GM12878 (cell line): ENCODE measurements around the gene HLA-A. TPM values are rescaled to one million over a fixed set of nuclear protein-coding genes. Genes with fewer than 3 reads are reported as not detected.

Experiments used
- ATAC-seq: fragments of 200-7000 bp; cut with Tn5 transposase; 3 replicates; pipeline ENCODE4 v1.9.1; 2020; ENCODE audit warnings: mild to moderate bottlenecking, moderate library complexity
- BruUV-seq: library from RNA; stranded (reverse); fragments of 400-500 nt; replicated peaks from 2 replicates; lab custom pipeline; 2021; lab: Mats Ljungman, UMichigan
- CTCF ChIA-PET: fragments of 300-600 bp; sonication (Branson Sonifier 250); formaldehyde crosslinking; extraction: SDS; loops from one replicate; lab custom pipeline; 2021; ENCODE audit warnings: inconsistent platforms; lab: Yijun Ruan, JAX
- POLR2A ChIA-PET: fragments of 350-600 bp; formaldehyde crosslinking; extraction: SDS; loops from one replicate; lab custom pipeline; 2021; ENCODE audit warnings: inconsistent platforms; lab: Charles Lee
- RAD21 ChIA-PET: fragments of 300-600 bp; sonication (Branson Sonifier 250); formaldehyde crosslinking; loops from one replicate; lab custom pipeline; 2023; ENCODE audit warnings: antibody characterized with exemption; ENCODE audit not compliant: unreplicated experiment; lab: Charles Lee
- SMC1A ChIA-PET: fragments of 300-600 bp; sonication (Branson Sonifier 250); formaldehyde crosslinking; loops from one replicate; lab custom pipeline; 2023; ENCODE audit not compliant: unreplicated experiment, uncharacterized antibody; lab: Charles Lee
- DNase-seq: peaks from one replicate; pipeline ENCODE4 v3.0.0-alpha.2; 2011; ENCODE audit warnings: low read depth, low spot score
- FAIRE-seq: peaks from 3 replicates; lab custom pipeline; 2011; peaks lifted over from hg19 to GRCh38; lab: Jason Lieb, UNC
- H2AFZ ChIP-seq: 2 replicates; pipeline ENCODE4 v1.6.0; 2011; ENCODE audit warnings: low read depth, low read length, control low read depth; ENCODE audit not compliant: control insufficient read depth
- H3K27ac ChIP-seq: 2 replicates; pipeline ENCODE4 v1.5.1; 2011; ENCODE audit warnings: control low read depth; ENCODE audit not compliant: control insufficient read depth, insufficient read depth
- H3K27me3 ChIP-seq, 2 experiments: replicated peaks in 1 of 2; 2 replicates each; pipeline versions ENCODE4 v1.6.0 to v1.6.1; 2011; ENCODE audit warnings: low read length in 1 of 2; ENCODE audit not compliant: control insufficient read depth in 2 of 2, insufficient read depth in 2 of 2
- H3K36me3 ChIP-seq, 2 experiments: 2 replicates each; pipeline ENCODE4 v1.5.1; 2011; ENCODE audit warnings: low read length in 1 of 2; ENCODE audit not compliant: control insufficient read depth in 2 of 2, insufficient read depth in 2 of 2
- H3K4me1 ChIP-seq: 2 replicates; pipeline ENCODE4 v1.6.1; 2011; ENCODE audit warnings: mild to moderate bottlenecking, low read length, moderate library complexity, mixed read lengths; ENCODE audit not compliant: control insufficient read depth, insufficient read depth
- H3K4me2 ChIP-seq: 2 replicates; pipeline ENCODE4 v1.6.0; 2011; ENCODE audit warnings: control low read depth; ENCODE audit not compliant: control insufficient read depth, insufficient read depth
- H3K4me3 ChIP-seq: fragments of 200-600 bp; sonication (generic); 2 replicates; pipeline ENCODE4 v1.5.1; 2016
- H3K79me2 ChIP-seq: 2 replicates; pipeline ENCODE4 v1.6.0; 2011; ENCODE audit warnings: low read length; ENCODE audit not compliant: control insufficient read depth, insufficient read depth
- H3K9ac ChIP-seq: 2 replicates; pipeline ENCODE4 v1.8.0; 2011; ENCODE audit warnings: low read length, control low read depth, mixed read lengths; ENCODE audit not compliant: control insufficient read depth, insufficient read depth
- H3K9me3 ChIP-seq: replicated peaks from 3 replicates; pipeline ENCODE4 v1.5.1; 2011; ENCODE audit warnings: mild to moderate bottlenecking, low read length; ENCODE audit not compliant: control insufficient read depth, insufficient read depth
- H4K20me1 ChIP-seq: 2 replicates; pipeline ENCODE4 v1.6.0; 2011; ENCODE audit not compliant: control insufficient read depth, insufficient read depth
- NFXL1 ChIP-seq: fragments of 450-650 bp; IDR thresholded peaks from 2 replicates; pipeline ENCODE4 v1.6.1; 2017; ENCODE audit warnings: antibody characterized with exemption, mild to moderate bottlenecking, borderline replicate concordance
- RBBP5 ChIP-seq: fragments of 200-600 bp; sonication (generic); conservative IDR thresholded peaks from 2 replicates; pipeline ENCODE4 v1.6.1; 2016
- SIN3A ChIP-seq: IDR thresholded peaks from 2 replicates; pipeline ENCODE4 v1.6.1; 2012; ENCODE audit warnings: low read depth, low read length, improper control_type of control experiment
- WGBS: methylation state at CpG from one replicate; pipeline ENCODE4 v1.1.6; 2016; ENCODE audit warnings: low lambda C conversion rate; ENCODE audit not compliant: insufficient replicate concordance, insufficient coverage; ENCODE audit errors: missing lambda C conversion rate; 5-methylcytosine and 5-hydroxymethylcytosine counted together
- in situ Hi-C: fragments of 300-500 bp; cut with MboI; formaldehyde crosslinking; loops from 9 replicates; pipeline ENCODE4 v1.14.3; 2018; ENCODE audit warnings: mixed read lengths
- intact Hi-C: fragments of 100-400 bp; cut with micrococcal nuclease; formaldehyde crosslinking; loops from one replicate; pipeline ENCODE4 v1.14.2; 2022; ENCODE audit not compliant: unreplicated experiment
- polyA plus RNA-seq, 11 experiments: library from polyadenylated mRNA; depleted of rRNA in 4 of 11; unstranded in 6 of 11; stranded (reverse) in 5 of 11; fragments of >200 nt; fragmentation: Nextera tagmentation in 4 of 11; fragmentation: Illumina TruSeq in 1 of 11; extraction: Ambion mirVana in 4 of 11; extraction: Trizol in 1 of 11; gene quantifications; 1 replicate in 1 of 11; 2 replicates in 10 of 11; pipeline versions ENCODE4 v1.2.1 to v1.2.3, GENCODE V29; 2011 to 2016; ENCODE audit warnings: inconsistent platforms in 2 of 11, missing spikeins in 2 of 11, low read depth in 1 of 11
- total RNA-seq, 4 experiments: library from RNA; depleted of rRNA in 3 of 4; stranded (reverse); fragments of >200 nt in 3 of 4; fragmentation: Illumina TruSeq in 1 of 4; extraction: Trizol in 1 of 4; gene quantifications; 2 replicates each; pipeline versions ENCODE4 v1.2.1 to v1.2.3, GENCODE V29; 2013 to 2021
- TF ChIP-seq, protein P1 (sequence below): fragments of 450-650 bp; IDR thresholded peaks from 2 replicates; pipeline ENCODE4 v1.6.1; 2014; ENCODE audit warnings: mild to moderate bottlenecking
- TF ChIP-seq, protein P2 (sequence below): IDR thresholded peaks from 2 replicates; pipeline ENCODE4 v1.6.1; 2012; ENCODE audit warnings: low read depth, low read length, improper control_type of control experiment
- TF ChIP-seq, protein P3 (sequence below): fragments of 450-650 bp; IDR thresholded peaks from 2 replicates; pipeline ENCODE4 v1.6.1; 2018; ENCODE audit warnings: borderline replicate concordance, mild to moderate bottlenecking; ENCODE audit not compliant: partially characterized antibody
- TF ChIP-seq, protein P4 (sequence below): IDR thresholded peaks from 2 replicates; pipeline ENCODE4 v1.6.1; 2012; ENCODE audit warnings: improper control_type of control experiment, low read depth, low read length; ENCODE audit not compliant: insufficient replicate concordance
- TF ChIP-seq, protein P5 (sequence below): fragments of 450-650 bp; IDR thresholded peaks from 2 replicates; pipeline ENCODE4 v1.6.1; 2017; ENCODE audit warnings: borderline replicate concordance
- TF ChIP-seq, protein P6 (sequence below): fragments of 450-650 bp; IDR thresholded peaks from 2 replicates; pipeline ENCODE4 v1.6.1; 2016; ENCODE audit warnings: mild to moderate bottlenecking

Gene HLA-A
- total and polyA plus RNA-seq, 10 of the 15 experiments (the other 5 are each of a cell fraction or from before 2014, with no cell fraction given): 129 to 1,155 (median 749) TPM

DNA sequence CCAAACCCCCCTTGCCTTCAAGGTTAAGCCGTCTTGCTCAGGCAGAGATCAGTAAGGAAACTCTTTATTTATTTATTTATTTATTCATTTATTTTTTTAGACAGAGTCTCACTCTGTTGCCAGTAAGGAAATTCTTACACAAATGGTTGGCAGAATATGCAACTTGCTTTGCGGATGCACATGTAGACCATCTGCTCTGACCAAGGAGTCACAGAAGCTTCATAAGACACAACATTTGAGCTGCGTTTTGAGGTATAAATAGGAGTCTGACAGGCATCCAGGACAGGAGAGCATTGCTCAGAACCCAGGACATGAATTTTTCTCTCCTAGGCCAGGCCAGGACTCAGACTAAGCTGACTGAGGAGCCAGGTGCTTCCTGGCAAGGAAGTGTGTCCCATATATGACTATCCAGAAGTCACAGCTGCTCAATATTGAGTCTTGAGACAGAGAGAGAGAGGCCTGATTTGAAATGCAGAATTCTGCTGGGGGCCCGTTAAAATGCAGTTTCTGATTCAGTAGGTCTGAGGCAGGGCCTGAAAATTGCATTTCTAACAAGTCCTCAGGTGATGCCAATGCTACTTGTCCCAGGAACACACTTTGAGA is 43.9 kb downstream of the HLA-A start:
- SMC1A ChIA-PET: interaction anchor here (1.7 kb wide), 1 partner anchor 137 kb away, joined by 5 read pairs; no protein-coding TSS in a partner anchor
- no peaks in the 10 kb centered on the region for H3K27me3 ChIP-seq
- intact Hi-C loops (no loop called here), in situ Hi-C loops (no loop called here)
- POLR2A ChIA-PET: interaction anchor here (1.1 kb wide), 1 partner anchor 11 kb away, joined by 3 read pairs; no protein-coding TSS in a partner anchor
- no peak overlapping the region for H3K9ac ChIP-seq
- H3K4me3 ChIP-seq: no peak overlapping the region
- H4K20me1 ChIP-seq: no peaks in the 10 kb centered on the region
- H3K9me3 ChIP-seq: no peaks in the 10 kb centered on the region
- H2AFZ ChIP-seq: no peak overlapping the region
- no peaks in the 10 kb centered on the region for H3K36me3 ChIP-seq
- FAIRE-seq: no peak
- 33% methylated on average over 4 of the region's 4 CpGs for WGBS
- no TSS peak for BruUV-seq
- H3K27ac ChIP-seq: no peak overlapping the region
- H3K79me2 ChIP-seq: no peaks in the 10 kb centered on the region
- ATAC-seq: no peak
- RAD21 ChIA-PET: interaction anchor here (1.0 kb wide), 1 partner anchor 10 kb away, joined by 3 read pairs; no protein-coding TSS in a partner anchor
- no peak overlapping the region for H3K4me2 ChIP-seq
- no peak for DNase-seq
- CTCF ChIA-PET: interaction anchor here (1.2 kb wide), 1 partner anchor 9 kb away, joined by 4 read pairs; no protein-coding TSS in a partner anchor
- no peaks in the 10 kb centered on the region for H3K4me1 ChIP-seq
- no peak for TF ChIP-seq NFXL1
- TF ChIP-seq, protein P1, sequence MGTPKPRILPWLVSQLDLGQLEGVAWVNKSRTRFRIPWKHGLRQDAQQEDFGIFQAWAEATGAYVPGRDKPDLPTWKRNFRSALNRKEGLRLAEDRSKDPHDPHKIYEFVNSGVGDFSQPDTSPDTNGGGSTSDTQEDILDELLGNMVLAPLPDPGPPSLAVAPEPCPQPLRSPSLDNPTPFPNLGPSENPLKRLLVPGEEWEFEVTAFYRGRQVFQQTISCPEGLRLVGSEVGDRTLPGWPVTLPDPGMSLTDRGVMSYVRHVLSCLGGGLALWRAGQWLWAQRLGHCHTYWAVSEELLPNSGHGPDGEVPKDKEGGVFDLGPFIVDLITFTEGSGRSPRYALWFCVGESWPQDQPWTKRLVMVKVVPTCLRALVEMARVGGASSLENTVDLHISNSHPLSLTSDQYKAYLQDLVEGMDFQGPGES: no peak
- no peak for TF ChIP-seq RBBP5
- TF ChIP-seq, protein P2, sequence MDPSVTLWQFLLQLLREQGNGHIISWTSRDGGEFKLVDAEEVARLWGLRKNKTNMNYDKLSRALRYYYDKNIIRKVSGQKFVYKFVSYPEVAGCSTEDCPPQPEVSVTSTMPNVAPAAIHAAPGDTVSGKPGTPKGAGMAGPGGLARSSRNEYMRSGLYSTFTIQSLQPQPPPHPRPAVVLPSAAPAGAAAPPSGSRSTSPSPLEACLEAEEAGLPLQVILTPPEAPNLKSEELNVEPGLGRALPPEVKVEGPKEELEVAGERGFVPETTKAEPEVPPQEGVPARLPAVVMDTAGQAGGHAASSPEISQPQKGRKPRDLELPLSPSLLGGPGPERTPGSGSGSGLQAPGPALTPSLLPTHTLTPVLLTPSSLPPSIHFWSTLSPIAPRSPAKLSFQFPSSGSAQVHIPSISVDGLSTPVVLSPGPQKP: no peak
- TF ChIP-seq, protein P3, sequence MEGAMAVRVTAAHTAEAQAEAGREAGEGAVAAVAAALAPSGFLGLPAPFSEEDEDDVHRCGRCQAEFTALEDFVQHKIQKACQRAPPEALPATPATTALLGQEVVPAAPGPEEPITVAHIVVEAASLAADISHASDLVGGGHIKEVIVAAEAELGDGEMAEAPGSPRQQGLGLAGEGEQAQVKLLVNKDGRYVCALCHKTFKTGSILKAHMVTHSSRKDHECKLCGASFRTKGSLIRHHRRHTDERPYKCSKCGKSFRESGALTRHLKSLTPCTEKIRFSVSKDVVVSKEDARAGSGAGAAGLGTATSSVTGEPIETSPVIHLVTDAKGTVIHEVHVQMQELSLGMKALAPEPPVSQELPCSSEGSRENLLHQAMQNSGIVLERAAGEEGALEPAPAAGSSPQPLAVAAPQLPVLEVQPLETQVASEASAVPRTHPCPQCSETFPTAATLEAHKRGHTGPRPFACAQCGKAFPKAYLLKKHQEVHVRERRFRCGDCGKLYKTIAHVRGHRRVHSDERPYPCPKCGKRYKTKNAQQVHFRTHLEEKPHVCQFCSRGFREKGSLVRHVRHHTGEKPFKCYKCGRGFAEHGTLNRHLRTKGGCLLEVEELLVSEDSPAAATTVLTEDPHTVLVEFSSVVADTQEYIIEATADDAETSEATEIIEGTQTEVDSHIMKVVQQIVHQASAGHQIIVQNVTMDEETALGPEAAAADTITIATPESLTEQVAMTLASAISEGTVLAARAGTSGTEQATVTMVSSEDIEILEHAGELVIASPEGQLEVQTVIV: no peak
- TF ChIP-seq, protein P4, sequence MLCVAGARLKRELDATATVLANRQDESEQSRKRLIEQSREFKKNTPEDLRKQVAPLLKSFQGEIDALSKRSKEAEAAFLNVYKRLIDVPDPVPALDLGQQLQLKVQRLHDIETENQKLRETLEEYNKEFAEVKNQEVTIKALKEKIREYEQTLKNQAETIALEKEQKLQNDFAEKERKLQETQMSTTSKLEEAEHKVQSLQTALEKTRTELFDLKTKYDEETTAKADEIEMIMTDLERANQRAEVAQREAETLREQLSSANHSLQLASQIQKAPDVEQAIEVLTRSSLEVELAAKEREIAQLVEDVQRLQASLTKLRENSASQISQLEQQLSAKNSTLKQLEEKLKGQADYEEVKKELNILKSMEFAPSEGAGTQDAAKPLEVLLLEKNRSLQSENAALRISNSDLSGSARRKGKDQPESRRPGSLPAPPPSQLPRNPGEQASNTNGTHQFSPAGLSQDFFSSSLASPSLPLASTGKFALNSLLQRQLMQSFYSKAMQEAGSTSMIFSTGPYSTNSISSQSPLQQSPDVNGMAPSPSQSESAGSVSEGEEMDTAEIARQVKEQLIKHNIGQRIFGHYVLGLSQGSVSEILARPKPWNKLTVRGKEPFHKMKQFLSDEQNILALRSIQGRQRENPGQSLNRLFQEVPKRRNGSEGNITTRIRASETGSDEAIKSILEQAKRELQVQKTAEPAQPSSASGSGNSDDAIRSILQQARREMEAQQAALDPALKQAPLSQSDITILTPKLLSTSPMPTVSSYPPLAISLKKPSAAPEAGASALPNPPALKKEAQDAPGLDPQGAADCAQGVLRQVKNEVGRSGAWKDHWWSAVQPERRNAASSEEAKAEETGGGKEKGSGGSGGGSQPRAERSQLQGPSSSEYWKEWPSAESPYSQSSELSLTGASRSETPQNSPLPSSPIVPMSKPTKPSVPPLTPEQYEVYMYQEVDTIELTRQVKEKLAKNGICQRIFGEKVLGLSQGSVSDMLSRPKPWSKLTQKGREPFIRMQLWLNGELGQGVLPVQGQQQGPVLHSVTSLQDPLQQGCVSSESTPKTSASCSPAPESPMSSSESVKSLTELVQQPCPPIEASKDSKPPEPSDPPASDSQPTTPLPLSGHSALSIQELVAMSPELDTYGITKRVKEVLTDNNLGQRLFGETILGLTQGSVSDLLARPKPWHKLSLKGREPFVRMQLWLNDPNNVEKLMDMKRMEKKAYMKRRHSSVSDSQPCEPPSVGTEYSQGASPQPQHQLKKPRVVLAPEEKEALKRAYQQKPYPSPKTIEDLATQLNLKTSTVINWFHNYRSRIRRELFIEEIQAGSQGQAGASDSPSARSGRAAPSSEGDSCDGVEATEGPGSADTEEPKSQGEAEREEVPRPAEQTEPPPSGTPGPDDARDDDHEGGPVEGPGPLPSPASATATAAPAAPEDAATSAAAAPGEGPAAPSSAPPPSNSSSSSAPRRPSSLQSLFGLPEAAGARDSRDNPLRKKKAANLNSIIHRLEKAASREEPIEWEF: no peak
- TF ChIP-seq, protein P5, sequence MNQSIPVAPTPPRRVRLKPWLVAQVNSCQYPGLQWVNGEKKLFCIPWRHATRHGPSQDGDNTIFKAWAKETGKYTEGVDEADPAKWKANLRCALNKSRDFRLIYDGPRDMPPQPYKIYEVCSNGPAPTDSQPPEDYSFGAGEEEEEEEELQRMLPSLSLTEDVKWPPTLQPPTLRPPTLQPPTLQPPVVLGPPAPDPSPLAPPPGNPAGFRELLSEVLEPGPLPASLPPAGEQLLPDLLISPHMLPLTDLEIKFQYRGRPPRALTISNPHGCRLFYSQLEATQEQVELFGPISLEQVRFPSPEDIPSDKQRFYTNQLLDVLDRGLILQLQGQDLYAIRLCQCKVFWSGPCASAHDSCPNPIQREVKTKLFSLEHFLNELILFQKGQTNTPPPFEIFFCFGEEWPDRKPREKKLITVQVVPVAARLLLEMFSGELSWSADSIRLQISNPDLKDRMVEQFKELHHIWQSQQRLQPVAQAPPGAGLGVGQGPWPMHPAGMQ: no peak
- TF ChIP-seq SIN3A: no peak
- TF ChIP-seq, protein P6, sequence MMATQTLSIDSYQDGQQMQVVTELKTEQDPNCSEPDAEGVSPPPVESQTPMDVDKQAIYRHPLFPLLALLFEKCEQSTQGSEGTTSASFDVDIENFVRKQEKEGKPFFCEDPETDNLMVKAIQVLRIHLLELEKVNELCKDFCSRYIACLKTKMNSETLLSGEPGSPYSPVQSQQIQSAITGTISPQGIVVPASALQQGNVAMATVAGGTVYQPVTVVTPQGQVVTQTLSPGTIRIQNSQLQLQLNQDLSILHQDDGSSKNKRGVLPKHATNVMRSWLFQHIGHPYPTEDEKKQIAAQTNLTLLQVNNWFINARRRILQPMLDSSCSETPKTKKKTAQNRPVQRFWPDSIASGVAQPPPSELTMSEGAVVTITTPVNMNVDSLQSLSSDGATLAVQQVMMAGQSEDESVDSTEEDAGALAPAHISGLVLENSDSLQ: no peak
